ENCODE data around the gene FBXO31. TPM values are rescaled to one million over a fixed set of nuclear protein-coding genes. Genes with fewer than 3 reads are reported as not detected.

FBXO31 gene
- total RNA-seq, 1 donor from 2014 or later = 21.6 TPM

DNA sequence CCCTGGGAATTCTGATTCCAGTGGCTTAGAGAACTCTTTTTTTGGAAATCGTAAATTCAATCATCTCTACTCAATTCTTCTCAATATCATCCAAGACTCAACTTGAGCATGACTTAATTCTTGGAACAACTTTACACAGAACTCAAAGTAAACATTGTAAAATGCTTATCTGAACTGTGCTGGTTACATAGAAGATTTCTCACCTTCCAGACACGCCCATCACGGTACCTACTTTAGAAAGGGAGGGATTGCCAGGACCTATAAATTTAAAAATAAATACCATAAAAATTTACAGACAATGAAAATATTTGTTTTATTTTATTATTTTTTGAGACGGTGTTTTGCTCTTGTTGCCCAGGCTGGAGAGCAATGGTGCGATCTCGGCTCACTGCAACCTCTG is 35.1 kb upstream of the FBXO31 start:
- no peaks in the 10 kb centered on the region for H3K27me3 Mint-ChIP-seq
- DNase-seq (ENCODE audit: low spot score, unreplicated experiment) = no peak
- H3K4me1 Mint-ChIP-seq (ENCODE audit: low read depth) = no peaks in the 10 kb centered on the region
- H3K36me3 Mint-ChIP-seq (ENCODE audit: insufficient read depth) = peaks cover 21% of the 10 kb centered on the region
- TF ChIP-seq, protein P1, sequence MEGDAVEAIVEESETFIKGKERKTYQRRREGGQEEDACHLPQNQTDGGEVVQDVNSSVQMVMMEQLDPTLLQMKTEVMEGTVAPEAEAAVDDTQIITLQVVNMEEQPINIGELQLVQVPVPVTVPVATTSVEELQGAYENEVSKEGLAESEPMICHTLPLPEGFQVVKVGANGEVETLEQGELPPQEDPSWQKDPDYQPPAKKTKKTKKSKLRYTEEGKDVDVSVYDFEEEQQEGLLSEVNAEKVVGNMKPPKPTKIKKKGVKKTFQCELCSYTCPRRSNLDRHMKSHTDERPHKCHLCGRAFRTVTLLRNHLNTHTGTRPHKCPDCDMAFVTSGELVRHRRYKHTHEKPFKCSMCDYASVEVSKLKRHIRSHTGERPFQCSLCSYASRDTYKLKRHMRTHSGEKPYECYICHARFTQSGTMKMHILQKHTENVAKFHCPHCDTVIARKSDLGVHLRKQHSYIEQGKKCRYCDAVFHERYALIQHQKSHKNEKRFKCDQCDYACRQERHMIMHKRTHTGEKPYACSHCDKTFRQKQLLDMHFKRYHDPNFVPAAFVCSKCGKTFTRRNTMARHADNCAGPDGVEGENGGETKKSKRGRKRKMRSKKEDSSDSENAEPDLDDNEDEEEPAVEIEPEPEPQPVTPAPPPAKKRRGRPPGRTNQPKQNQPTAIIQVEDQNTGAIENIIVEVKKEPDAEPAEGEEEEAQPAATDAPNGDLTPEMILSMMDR (IDR thresholded peaks at IDR 0.05; ENCODE audit: unreplicated experiment) = no peak
- no peak overlapping the region for H3K4me3 Mint-ChIP-seq (ENCODE audit: low read depth)
- H3K27ac Mint-ChIP-seq = no peak overlapping the region
- H3K9me3 Mint-ChIP-seq (ENCODE audit: low read depth) = no peaks in the 10 kb centered on the region

DNA sequence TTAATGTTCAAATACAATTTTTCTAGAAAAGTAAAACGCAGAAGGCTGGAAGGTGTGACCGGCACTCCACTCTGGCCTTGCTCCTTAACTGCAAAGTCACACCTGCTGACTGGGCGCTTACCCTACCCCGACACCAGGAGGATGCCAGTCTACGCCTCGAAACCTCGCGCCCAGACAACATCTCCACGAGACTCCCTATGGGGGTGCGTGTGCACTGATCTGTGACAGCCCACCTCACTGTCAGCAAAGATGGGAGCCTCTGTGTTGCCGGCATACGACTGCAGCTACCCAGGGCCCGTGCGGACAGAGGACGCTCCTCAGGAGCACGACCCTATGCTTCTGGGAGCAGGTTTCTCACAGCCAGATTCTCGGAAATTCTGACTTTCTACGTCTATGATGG is 34.6 kb upstream of the FBXO31 start:
- DNase-seq (ENCODE audit: low spot score, unreplicated experiment) = no peak
- H3K4me3 Mint-ChIP-seq (ENCODE audit: low read depth) = no peak overlapping the region
- H3K36me3 Mint-ChIP-seq (ENCODE audit: insufficient read depth) = peaks cover 23% of the 10 kb centered on the region
- H3K27ac Mint-ChIP-seq = no peak overlapping the region
- TF ChIP-seq, protein P1 (IDR thresholded peaks at IDR 0.05; ENCODE audit: unreplicated experiment) = no peak
- H3K9me3 Mint-ChIP-seq (ENCODE audit: low read depth) = no peaks in the 10 kb centered on the region
- H3K4me1 Mint-ChIP-seq (ENCODE audit: low read depth) = no peaks in the 10 kb centered on the region
- no peaks in the 10 kb centered on the region for H3K27me3 Mint-ChIP-seq

DNA sequence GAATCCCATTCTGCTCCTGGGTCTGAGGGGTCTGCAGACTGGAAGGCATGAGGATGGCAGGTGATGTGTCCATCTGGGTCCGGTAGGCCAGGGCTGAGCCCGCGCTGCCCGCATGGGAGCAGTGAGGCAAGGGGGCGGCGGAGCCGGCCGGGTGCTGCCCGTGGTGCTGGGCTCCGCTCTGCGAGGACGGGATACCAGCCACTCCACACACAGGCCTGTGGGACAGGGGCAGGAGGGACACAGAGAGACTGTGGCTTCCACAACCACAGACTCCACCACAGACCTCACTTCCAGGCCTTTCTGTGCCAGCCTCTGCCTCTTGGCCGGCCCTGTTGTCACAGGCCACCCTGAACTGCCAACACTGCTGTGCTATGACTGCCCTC is 33.9 kb upstream of the FBXO31 start:
- Mint-ChIP-seq H3K36me3 (ENCODE audit: insufficient read depth) (peaks cover 22% of the 10 kb centered on the region), H3K27ac (no peak overlapping the region), H3K4me1 (ENCODE audit: low read depth) (no peaks in the 10 kb centered on the region), H3K4me3 (ENCODE audit: low read depth) (no peak overlapping the region), H3K27me3 (no peaks in the 10 kb centered on the region), H3K9me3 (ENCODE audit: low read depth) (no peaks in the 10 kb centered on the region)
- no peak for DNase-seq (ENCODE audit: low spot score, unreplicated experiment)
- TF ChIP-seq, protein P1 (IDR thresholded peaks at IDR 0.05; ENCODE audit: unreplicated experiment) = no peak

DNA sequence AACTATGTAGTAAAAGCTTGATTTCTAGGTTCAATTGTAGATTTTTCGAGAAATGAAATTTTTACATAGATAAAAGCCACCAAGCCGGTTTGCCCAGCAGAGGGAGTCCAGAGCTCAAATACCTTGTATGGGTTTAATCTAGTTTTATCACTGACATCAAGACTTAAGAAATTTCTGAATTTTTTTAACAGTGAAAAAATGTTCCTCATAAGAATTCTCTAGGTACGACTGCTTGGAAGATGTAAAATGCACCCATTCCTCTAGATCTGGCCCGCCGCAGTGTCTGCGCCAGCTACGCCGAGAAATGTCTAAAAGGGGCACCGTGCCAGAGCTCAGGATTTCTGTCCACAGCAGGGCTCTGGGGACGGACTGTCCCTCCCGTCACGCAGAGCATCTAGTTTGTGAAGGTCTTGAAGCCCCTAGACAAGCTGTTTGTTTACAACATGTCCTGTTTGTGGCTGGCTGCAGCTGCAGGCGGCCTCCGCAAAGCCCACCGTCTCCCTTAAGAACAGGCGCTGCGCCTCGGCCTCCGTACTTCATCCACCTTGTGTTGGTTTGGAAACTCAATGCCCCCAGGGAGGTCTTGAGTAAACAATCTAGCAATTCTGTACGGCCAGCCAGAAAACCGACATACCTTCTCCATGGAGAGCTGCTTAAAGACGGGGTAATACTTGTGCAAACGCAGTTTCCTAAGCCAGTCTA is 33.4 kb upstream of the FBXO31 start:
- no peak overlapping the region for H3K4me3 Mint-ChIP-seq (ENCODE audit: low read depth)
- no peak overlapping the region for H3K27ac Mint-ChIP-seq
- no peaks in the 10 kb centered on the region for H3K27me3 Mint-ChIP-seq
- H3K4me1 Mint-ChIP-seq (ENCODE audit: low read depth) = no peaks in the 10 kb centered on the region
- H3K9me3 Mint-ChIP-seq (ENCODE audit: low read depth) = no peaks in the 10 kb centered on the region
- TF ChIP-seq, protein P1 (IDR thresholded peaks at IDR 0.05; ENCODE audit: unreplicated experiment) = peak; percentile 55
- H3K36me3 Mint-ChIP-seq (ENCODE audit: insufficient read depth) = peaks cover 23% of the 10 kb centered on the region
- no peak for DNase-seq (ENCODE audit: low spot score, unreplicated experiment)

DNA sequence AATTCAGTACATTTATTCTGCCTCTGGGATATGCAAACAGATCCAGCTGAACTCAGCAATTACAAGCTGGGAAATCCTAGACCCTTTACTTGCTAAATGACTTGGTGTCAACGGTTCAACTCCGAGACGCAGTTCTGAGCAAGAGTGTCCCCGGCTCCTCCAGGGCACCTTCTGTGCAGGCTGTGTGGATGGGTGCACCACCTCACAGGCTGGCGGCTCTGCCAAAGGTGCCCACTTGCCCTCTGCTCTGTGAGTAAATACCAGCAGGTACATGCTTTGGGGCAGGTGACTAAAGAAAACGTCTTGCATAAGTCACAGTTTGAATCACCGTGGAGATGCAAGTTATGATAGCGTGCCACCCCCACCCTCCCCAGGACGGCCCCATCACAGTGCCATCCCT is 31.9 kb upstream of the FBXO31 start:
- Mint-ChIP-seq H3K36me3 (ENCODE audit: insufficient read depth) (peaks cover 23% of the 10 kb centered on the region), H3K27me3 (no peaks in the 10 kb centered on the region), H3K9me3 (ENCODE audit: low read depth) (no peaks in the 10 kb centered on the region), H3K27ac (no peak overlapping the region), H3K4me3 (ENCODE audit: low read depth) (no peak overlapping the region), H3K4me1 (ENCODE audit: low read depth) (no peaks in the 10 kb centered on the region)
- TF ChIP-seq, protein P1 (IDR thresholded peaks at IDR 0.05; ENCODE audit: unreplicated experiment) = no peak
- no peak for DNase-seq (ENCODE audit: low spot score, unreplicated experiment)

All from progenitor cell of endocrine pancreas (in vitro differentiated cells).